Measurements from ENCODE around the gene RALGAPA2. TPM values are rescaled to one million over a fixed set of nuclear protein-coding genes. Genes with fewer than 3 reads are reported as not detected.

The RALGAPA2 gene
- total RNA-seq, 4 donors from 2014 or later = 29.4 to 78.2 (median 43.2) TPM

DNA sequence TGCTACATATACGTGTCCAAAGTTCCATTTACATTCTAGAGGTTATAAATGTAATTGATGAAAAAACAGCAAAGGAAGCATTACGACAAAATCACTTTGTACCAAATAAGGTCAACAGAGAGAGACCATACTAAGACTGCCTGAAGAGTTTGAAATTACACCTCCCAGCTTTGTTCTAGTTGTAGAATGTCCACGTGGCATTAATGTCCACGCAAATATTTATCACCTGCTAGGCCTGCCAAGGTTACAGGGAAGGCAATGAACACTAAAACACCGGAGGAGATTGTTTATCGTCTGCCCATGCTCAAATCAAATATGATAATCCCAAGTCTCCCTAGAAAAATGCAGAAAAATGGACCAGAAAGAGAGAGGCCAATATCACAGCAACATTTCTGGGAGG lies 6.2 kb downstream of the RALGAPA2 start:
- TF ChIP-seq, protein P1, sequence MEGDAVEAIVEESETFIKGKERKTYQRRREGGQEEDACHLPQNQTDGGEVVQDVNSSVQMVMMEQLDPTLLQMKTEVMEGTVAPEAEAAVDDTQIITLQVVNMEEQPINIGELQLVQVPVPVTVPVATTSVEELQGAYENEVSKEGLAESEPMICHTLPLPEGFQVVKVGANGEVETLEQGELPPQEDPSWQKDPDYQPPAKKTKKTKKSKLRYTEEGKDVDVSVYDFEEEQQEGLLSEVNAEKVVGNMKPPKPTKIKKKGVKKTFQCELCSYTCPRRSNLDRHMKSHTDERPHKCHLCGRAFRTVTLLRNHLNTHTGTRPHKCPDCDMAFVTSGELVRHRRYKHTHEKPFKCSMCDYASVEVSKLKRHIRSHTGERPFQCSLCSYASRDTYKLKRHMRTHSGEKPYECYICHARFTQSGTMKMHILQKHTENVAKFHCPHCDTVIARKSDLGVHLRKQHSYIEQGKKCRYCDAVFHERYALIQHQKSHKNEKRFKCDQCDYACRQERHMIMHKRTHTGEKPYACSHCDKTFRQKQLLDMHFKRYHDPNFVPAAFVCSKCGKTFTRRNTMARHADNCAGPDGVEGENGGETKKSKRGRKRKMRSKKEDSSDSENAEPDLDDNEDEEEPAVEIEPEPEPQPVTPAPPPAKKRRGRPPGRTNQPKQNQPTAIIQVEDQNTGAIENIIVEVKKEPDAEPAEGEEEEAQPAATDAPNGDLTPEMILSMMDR (IDR thresholded peaks at IDR 0.05; ENCODE audit: low read depth) = no peak

DNA sequence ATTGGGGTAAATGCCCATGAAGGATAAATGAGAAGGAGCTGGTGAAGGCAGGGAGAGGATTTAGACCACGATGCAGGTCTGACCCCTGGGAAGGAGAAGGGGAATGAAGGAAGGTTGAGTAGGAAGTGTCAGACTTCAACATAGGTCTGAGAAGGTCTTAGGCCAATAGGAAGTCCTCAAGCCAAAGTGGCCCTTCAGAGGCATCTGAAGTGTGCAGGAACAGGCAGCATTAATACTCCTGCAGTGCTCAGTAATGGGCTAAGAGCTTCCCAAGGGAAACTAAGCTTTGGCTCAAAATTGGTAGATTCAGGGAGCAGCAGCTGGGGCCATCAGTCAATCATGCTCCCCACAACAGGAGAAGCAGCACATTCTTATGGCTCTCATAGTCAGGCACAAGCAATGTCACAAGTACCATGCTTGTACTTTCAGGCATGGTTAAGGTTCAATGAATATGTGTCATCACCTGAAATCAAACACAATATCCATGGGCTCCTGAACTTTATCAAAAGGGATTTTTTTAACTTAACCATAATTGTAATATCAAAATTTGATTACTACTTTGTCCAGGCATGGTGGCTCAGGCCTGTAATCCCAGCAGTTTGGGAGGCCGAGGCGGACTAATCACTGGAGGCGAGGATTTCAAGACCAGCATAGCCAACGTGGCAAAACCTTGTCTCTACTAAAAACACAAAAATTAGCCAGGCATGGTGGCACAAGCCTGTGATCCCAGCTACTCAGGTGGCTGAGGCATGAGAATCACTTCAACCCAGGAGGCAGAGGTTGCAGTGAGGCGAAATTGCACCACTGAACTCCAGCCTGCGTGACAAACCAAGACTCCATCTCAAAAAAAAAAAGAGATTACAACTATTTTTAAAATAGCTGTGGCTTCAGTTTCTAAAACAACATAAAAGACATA lies 9.9 kb downstream of the RALGAPA2 start:
- TF ChIP-seq, protein P1 (IDR thresholded peaks at IDR 0.05; ENCODE audit: low read depth) = no peak

- TF ChIP-seq, protein P1 (IDR thresholded peaks at IDR 0.05; ENCODE audit: low read depth) = no peak
Measured at GRCh38 chr20:20699917-20700316, 12.5 kb downstream of the RALGAPA2 start.

GRCh38 chr20:20699144-20699543 lies 13.3 kb downstream of the RALGAPA2 start:
- TF ChIP-seq, protein P1 (IDR thresholded peaks at IDR 0.05; ENCODE audit: low read depth) = no peak

- TF ChIP-seq, protein P1 (IDR thresholded peaks at IDR 0.05; ENCODE audit: low read depth) = no peak
Measured at GRCh38 chr20:20697325-20697845, 15.1 kb downstream of the RALGAPA2 start.

- TF ChIP-seq, protein P1 (IDR thresholded peaks at IDR 0.05; ENCODE audit: low read depth) = no peak
Measured at GRCh38 chr20:20695250-20695816, 17.1 kb downstream of the RALGAPA2 start.

- TF ChIP-seq, protein P1 (IDR thresholded peaks at IDR 0.05; ENCODE audit: low read depth) = no peak
Measured at GRCh38 chr20:20694591-20694990, 17.9 kb downstream of the RALGAPA2 start.
